ENCODE measurements around the gene YWHAQ.

- TF ChIP-seq EZH2 (IDR thresholded peaks at IDR 0.05; ENCODE audit: insufficient read depth, low read length), result no peak
- TF ChIP-seq, protein P1, sequence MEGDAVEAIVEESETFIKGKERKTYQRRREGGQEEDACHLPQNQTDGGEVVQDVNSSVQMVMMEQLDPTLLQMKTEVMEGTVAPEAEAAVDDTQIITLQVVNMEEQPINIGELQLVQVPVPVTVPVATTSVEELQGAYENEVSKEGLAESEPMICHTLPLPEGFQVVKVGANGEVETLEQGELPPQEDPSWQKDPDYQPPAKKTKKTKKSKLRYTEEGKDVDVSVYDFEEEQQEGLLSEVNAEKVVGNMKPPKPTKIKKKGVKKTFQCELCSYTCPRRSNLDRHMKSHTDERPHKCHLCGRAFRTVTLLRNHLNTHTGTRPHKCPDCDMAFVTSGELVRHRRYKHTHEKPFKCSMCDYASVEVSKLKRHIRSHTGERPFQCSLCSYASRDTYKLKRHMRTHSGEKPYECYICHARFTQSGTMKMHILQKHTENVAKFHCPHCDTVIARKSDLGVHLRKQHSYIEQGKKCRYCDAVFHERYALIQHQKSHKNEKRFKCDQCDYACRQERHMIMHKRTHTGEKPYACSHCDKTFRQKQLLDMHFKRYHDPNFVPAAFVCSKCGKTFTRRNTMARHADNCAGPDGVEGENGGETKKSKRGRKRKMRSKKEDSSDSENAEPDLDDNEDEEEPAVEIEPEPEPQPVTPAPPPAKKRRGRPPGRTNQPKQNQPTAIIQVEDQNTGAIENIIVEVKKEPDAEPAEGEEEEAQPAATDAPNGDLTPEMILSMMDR (IDR thresholded peaks at IDR 0.05; ENCODE audit: insufficient read depth, low read depth, low read length), result no peak
These were observed 75.3 kb downstream of the YWHAQ start, which contains the start of gene ADAM17 for GRCh38 chr2:9555297-9556120.

Measured in astrocyte (in vitro differentiated cells and primary cell).